ENCODE measurements around the gene ZSCAN31. TPM values are rescaled to one million over a fixed set of nuclear protein-coding genes. Genes with fewer than 3 reads are reported as not detected.

Gene ZSCAN31
- total and polyA plus RNA-seq, 9 of the 15 experiments (the other 6 are each of a cell fraction or from before 2014, with no cell fraction given) = 3.9 to 12.1 (median 7.0) TPM

DNA sequence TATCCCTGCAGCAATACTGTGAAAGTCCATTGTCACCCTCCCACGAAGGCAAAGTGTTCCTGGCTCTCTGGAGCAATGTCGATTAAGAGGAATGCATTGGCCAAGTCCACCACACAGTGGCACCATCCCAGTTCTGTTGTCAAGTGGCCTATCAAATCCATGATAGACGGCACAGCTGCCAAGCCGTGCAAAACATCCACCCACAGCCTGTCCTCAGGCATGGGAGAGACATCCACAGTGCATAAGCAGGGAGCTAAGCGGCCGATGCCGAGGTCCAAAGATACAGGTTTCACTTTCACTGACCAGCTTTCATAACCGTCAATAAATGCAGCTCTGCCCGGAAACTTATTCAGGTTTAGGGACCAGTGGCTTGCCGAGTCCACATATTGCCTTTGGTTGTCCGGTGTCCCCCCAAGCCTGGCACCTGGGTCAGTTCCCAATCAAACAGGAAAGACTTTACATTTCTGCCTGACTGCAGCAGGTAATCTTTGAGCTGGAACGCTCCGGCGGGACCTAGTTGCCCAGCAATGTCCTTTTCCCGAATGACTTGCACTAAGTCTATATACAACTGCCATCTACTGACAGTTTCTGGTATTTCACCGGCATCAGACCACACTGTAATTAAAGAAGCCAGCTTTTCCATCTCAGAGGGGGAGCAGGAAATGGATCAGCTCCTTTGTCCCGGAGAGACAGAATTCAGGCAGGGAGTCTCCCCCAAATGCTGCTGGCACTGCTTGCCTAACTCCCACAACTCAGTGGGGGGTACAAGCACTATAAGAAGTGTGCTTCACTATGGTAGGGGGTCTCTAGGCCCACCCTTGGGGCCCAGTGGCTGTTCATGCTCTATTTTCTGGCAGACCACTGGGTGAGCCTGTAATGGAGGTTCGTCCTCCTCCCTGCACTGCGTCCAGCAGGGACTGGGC, 20.1 kb upstream of the ZSCAN31 start (continued):
- TF ChIP-seq, protein P1, sequence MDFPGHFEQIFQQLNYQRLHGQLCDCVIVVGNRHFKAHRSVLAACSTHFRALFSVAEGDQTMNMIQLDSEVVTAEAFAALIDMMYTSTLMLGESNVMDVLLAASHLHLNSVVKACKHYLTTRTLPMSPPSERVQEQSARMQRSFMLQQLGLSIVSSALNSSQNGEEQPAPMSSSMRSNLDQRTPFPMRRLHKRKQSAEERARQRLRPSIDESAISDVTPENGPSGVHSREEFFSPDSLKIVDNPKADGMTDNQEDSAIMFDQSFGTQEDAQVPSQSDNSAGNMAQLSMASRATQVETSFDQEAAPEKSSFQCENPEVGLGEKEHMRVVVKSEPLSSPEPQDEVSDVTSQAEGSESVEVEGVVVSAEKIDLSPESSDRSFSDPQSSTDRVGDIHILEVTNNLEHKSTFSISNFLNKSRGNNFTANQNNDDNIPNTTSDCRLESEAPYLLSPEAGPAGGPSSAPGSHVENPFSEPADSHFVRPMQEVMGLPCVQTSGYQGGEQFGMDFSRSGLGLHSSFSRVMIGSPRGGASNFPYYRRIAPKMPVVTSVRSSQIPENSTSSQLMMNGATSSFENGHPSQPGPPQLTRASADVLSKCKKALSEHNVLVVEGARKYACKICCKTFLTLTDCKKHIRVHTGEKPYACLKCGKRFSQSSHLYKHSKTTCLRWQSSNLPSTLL (IDR thresholded peaks at IDR 0.05) = no peak
- peak; percentile 88 for TF ChIP-seq SMC3 (conservative IDR thresholded peaks at IDR 0.05; ENCODE audit: insufficient read depth, low read depth, low read length)
- TF ChIP-seq, protein P2, sequence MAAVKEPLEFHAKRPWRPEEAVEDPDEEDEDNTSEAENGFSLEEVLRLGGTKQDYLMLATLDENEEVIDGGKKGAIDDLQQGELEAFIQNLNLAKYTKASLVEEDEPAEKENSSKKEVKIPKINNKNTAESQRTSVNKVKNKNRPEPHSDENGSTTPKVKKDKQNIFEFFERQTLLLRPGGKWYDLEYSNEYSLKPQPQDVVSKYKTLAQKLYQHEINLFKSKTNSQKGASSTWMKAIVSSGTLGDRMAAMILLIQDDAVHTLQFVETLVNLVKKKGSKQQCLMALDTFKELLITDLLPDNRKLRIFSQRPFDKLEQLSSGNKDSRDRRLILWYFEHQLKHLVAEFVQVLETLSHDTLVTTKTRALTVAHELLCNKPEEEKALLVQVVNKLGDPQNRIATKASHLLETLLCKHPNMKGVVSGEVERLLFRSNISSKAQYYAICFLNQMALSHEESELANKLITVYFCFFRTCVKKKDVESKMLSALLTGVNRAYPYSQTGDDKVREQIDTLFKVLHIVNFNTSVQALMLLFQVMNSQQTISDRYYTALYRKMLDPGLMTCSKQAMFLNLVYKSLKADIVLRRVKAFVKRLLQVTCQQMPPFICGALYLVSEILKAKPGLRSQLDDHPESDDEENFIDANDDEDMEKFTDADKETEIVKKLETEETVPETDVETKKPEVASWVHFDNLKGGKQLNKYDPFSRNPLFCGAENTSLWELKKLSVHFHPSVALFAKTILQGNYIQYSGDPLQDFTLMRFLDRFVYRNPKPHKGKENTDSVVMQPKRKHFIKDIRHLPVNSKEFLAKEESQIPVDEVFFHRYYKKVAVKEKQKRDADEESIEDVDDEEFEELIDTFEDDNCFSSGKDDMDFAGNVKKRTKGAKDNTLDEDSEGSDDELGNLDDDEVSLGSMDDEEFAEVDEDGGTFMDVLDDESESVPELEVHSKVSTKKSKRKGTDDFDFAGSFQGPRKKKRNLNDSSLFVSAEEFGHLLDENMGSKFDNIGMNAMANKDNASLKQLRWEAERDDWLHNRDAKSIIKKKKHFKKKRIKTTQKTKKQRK (IDR thresholded peaks at IDR 0.05; ENCODE audit: borderline replicate concordance, low read depth, low read length) = no peak
- TF ChIP-seq, protein P3, sequence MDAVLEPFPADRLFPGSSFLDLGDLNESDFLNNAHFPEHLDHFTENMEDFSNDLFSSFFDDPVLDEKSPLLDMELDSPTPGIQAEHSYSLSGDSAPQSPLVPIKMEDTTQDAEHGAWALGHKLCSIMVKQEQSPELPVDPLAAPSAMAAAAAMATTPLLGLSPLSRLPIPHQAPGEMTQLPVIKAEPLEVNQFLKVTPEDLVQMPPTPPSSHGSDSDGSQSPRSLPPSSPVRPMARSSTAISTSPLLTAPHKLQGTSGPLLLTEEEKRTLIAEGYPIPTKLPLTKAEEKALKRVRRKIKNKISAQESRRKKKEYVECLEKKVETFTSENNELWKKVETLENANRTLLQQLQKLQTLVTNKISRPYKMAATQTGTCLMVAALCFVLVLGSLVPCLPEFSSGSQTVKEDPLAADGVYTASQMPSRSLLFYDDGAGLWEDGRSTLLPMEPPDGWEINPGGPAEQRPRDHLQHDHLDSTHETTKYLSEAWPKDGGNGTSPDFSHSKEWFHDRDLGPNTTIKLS (IDR thresholded peaks at IDR 0.05; ENCODE audit: borderline replicate concordance, low read depth) = no peak; the same call in 1 of the 2 replicates
- no peak for TF ChIP-seq RFX1 (IDR thresholded peaks at IDR 0.05)
- no peak for TF ChIP-seq JUN (IDR thresholded peaks at IDR 0.05; ENCODE audit: borderline replicate concordance, low read depth, low read length)
- no peak for TF ChIP-seq JUN (CRISPR knock-in tag; IDR thresholded peaks at IDR 0.05; ENCODE audit: borderline replicate concordance)
- TF ChIP-seq ARNT (IDR thresholded peaks at IDR 0.05) = peak in 1 of 2 experiments; percentile 44; a peak in 1 of 4 replicates
- TF ChIP-seq KDM5B (IDR thresholded peaks at IDR 0.05; ENCODE audit: insufficient replicate concordance, low read depth, low read length) = peak; percentile 31
- peak; percentile 54 for TF ChIP-seq ZFX (CRISPR knock-in tag; IDR thresholded peaks at IDR 0.05)
- peak; percentile 66 for TF ChIP-seq POLR2AphosphoS2 (IDR thresholded peaks at IDR 0.05; ENCODE audit: low read length)
- TF ChIP-seq CBFA2T3 (IDR thresholded peaks at IDR 0.05) = no peak
- TF ChIP-seq MEF2D (tag; conservative IDR thresholded peaks at IDR 0.05; ENCODE audit: low read depth) = no peak
- TF ChIP-seq, protein P4, sequence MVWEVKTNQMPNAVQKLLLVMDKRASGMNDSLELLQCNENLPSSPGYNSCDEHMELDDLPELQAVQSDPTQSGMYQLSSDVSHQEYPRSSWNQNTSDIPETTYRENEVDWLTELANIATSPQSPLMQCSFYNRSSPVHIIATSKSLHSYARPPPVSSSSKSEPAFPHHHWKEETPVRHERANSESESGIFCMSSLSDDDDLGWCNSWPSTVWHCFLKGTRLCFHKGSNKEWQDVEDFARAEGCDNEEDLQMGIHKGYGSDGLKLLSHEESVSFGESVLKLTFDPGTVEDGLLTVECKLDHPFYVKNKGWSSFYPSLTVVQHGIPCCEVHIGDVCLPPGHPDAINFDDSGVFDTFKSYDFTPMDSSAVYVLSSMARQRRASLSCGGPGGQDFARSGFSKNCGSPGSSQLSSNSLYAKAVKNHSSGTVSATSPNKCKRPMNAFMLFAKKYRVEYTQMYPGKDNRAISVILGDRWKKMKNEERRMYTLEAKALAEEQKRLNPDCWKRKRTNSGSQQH (CRISPR knock-in tag; IDR thresholded peaks at IDR 0.05) = no peak; the same call in 1 of the 2 replicates
- TF ChIP-seq, protein P5, sequence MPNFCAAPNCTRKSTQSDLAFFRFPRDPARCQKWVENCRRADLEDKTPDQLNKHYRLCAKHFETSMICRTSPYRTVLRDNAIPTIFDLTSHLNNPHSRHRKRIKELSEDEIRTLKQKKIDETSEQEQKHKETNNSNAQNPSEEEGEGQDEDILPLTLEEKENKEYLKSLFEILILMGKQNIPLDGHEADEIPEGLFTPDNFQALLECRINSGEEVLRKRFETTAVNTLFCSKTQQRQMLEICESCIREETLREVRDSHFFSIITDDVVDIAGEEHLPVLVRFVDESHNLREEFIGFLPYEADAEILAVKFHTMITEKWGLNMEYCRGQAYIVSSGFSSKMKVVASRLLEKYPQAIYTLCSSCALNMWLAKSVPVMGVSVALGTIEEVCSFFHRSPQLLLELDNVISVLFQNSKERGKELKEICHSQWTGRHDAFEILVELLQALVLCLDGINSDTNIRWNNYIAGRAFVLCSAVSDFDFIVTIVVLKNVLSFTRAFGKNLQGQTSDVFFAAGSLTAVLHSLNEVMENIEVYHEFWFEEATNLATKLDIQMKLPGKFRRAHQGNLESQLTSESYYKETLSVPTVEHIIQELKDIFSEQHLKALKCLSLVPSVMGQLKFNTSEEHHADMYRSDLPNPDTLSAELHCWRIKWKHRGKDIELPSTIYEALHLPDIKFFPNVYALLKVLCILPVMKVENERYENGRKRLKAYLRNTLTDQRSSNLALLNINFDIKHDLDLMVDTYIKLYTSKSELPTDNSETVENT (CRISPR knock-in tag; IDR thresholded peaks at IDR 0.05) = no peak
- TF ChIP-seq ZNF174 (CRISPR knock-in tag; IDR thresholded peaks at IDR 0.05) = no peak

Data from K562 (cell line).